HFFc6 (cell line): Measurements from ENCODE around the gene ZP2. TPM values are rescaled to one million over a fixed set of nuclear protein-coding genes. Genes with fewer than 3 reads are reported as not detected.
"Not testable (repeated sequence)": the region's sequence is repeated elsewhere in the genome, so short reads cannot be mapped to it uniquely, and the experiment has no call there.

Experiments
- DNase-seq: peaks from one replicate; pipeline ENCODE4 v3.0.0-alpha.2; 2018
- H3K27ac Mint-ChIP-seq: 2 replicates; pipeline ENCODE4 v1.8.0; 2020; ENCODE audit warnings: mild to moderate bottlenecking, mixed read lengths
- H3K27me3 Mint-ChIP-seq: 2 replicates; pipeline ENCODE4 v1.8.0; 2021; ENCODE audit warnings: mild to moderate bottlenecking, moderate library complexity, mixed read lengths; ENCODE audit not compliant: insufficient read depth
- H3K36me3 Mint-ChIP-seq: 2 replicates; pipeline ENCODE4 v1.8.0; 2021; ENCODE audit warnings: low read depth, mixed read lengths
- H3K4me1 Mint-ChIP-seq: 2 replicates; pipeline ENCODE4 v1.8.0; 2020; ENCODE audit warnings: low read depth, mixed read lengths
- H3K4me3 Mint-ChIP-seq: 2 replicates; pipeline ENCODE4 v1.8.0; 2020; ENCODE audit warnings: mild to moderate bottlenecking, moderate library complexity, mixed read lengths
- H3K9me3 Mint-ChIP-seq: 2 replicates; pipeline ENCODE4 v1.8.0; 2020; ENCODE audit warnings: mild to moderate bottlenecking, mixed read lengths
- CTCF ChIP-seq: fragments of 200-600 bp; sonication (generic); IDR thresholded peaks from 2 replicates; pipeline ENCODE4 v1.5.0; 2021; ENCODE audit warnings: antibody characterized with exemption, mild to moderate bottlenecking
- long read RNA-seq: library from polyadenylated mRNA; unstranded; transcript quantifications from one replicate; pipeline ENCODE4 v2.0.0, GENCODE V29; 2019
- total RNA-seq, 6 experiments: library from RNA; stranded (reverse); fragmentation: NEBNext Ultra II Directional; extraction: Animal tissue kit (Norgen Biotek cat#: 25700); gene quantifications; 2 replicates in 1 of 6; 3 replicates in 5 of 6; pipeline ENCODE4 v1.2.3, GENCODE V29; 2021

ZP2 gene
- not detected for total RNA-seq
- long read RNA-seq = 0 reads

GRCh38 chr16:21211486-21211885 is at the start of gene ZP2:
Gene ZP2, minus strand, starts transcription at chr16:21211574. Its CDS starts 27 bp downstream, at chr16:21211547.
- Mint-ChIP-seq H3K9me3 (no peaks in the 10 kb centered on the region), H3K36me3 (no peaks in the 10 kb centered on the region), H3K4me1 (no peaks in the 10 kb centered on the region), H3K4me3 (no peak within 1 kb of the TSS), H3K27ac (no peak within 1 kb of the TSS), H3K27me3 (peaks cover 32% of the 10 kb centered on the region)
- TF ChIP-seq CTCF = no peak
- no peak for DNase-seq

- TF ChIP-seq CTCF = no peak
- no peak overlapping the region for H3K27ac Mint-ChIP-seq
- DNase-seq = no peak
- no peaks in the 10 kb centered on the region for H3K36me3 Mint-ChIP-seq
- peaks cover 10% of the 10 kb centered on the region for H3K4me1 Mint-ChIP-seq
- no peaks in the 10 kb centered on the region for H3K9me3 Mint-ChIP-seq
- H3K27me3 Mint-ChIP-seq = peaks cover 29% of the 10 kb centered on the region
- no peak overlapping the region for H3K4me3 Mint-ChIP-seq
Observed at GRCh38 chr16:21257284-21257683, 45.9 kb upstream of the ZP2 start.

- peaks cover 10% of the 10 kb centered on the region for H3K4me1 Mint-ChIP-seq
- H3K9me3 Mint-ChIP-seq = no peaks in the 10 kb centered on the region
- no peak overlapping the region for H3K4me3 Mint-ChIP-seq
- no peak for DNase-seq
- no peak for TF ChIP-seq CTCF
- no peaks in the 10 kb centered on the region for H3K36me3 Mint-ChIP-seq
- no peak overlapping the region for H3K27ac Mint-ChIP-seq
- H3K27me3 Mint-ChIP-seq = peaks cover 31% of the 10 kb centered on the region
Observed at GRCh38 chr16:21256636-21257035, 45.3 kb upstream of the ZP2 start.

- H3K36me3 Mint-ChIP-seq = no peaks in the 10 kb centered on the region
- H3K4me1 Mint-ChIP-seq = no peaks in the 10 kb centered on the region
- H3K9me3 Mint-ChIP-seq = no peaks in the 10 kb centered on the region
- H3K27ac Mint-ChIP-seq = no peak overlapping the region
- H3K27me3 Mint-ChIP-seq = peaks cover 45% of the 10 kb centered on the region
- TF ChIP-seq CTCF = no peak
- no peak for DNase-seq
- H3K4me3 Mint-ChIP-seq = no peak overlapping the region
Observed at GRCh38 chr16:21253470-21253869, 42.1 kb upstream of the ZP2 start.

- Mint-ChIP-seq H3K27me3 (peaks cover 42% of the 10 kb centered on the region), H3K4me3 (no peak overlapping the region), H3K27ac (no peak overlapping the region), H3K4me1 (no peaks in the 10 kb centered on the region), H3K36me3 (no peaks in the 10 kb centered on the region), H3K9me3 (no peaks in the 10 kb centered on the region)
- TF ChIP-seq CTCF = no peak
- no peak for DNase-seq
Observed at GRCh38 chr16:21250072-21250923, 38.9 kb upstream of the ZP2 start.

GRCh38 chr16:21248179-21248578 is 36.8 kb upstream of the ZP2 start:
- not testable (repeated sequence) for H3K27ac Mint-ChIP-seq, H3K9me3 Mint-ChIP-seq, H3K36me3 Mint-ChIP-seq, DNase-seq, H3K4me3 Mint-ChIP-seq, H3K4me1 Mint-ChIP-seq
- peaks cover 41% of the 10 kb centered on the region for H3K27me3 Mint-ChIP-seq
